Loucy (cell line): ENCODE results near the gene RIN3.

Source experiments
- H2AFZ ChIP-seq: fragments of 200-600 bp; sonication (generic); 2 replicates; pipeline ENCODE4 v1.6.0; 2016; ENCODE audit warnings: antibody characterized with exemption, mild to moderate bottlenecking, low read length, moderate library complexity
- H3F3A ChIP-seq: fragments of 200-600 bp; 2 replicates; pipeline ENCODE4 v1.6.0; 2016; ENCODE audit warnings: antibody characterized with exemption, low read depth, mild to moderate bottlenecking
- H3K27me3 ChIP-seq: fragments of 200-600 bp; sonication (generic); 2 replicates; pipeline ENCODE4 v1.6.1; 2014; ENCODE audit warnings: low read length, mild to moderate bottlenecking; ENCODE audit not compliant: insufficient read depth, poor library complexity, severe bottlenecking
- H3K36me3 ChIP-seq: fragments of 200-600 bp; sonication (generic); 2 replicates; pipeline ENCODE4 v1.6.1; 2016; ENCODE audit warnings: low read length; ENCODE audit not compliant: insufficient read depth
- H3K4me1 ChIP-seq: fragments of 200-600 bp; sonication (generic); 2 replicates; pipeline ENCODE4 v1.5.1; 2014; ENCODE audit warnings: low read length, mild to moderate bottlenecking; ENCODE audit not compliant: insufficient read depth, poor library complexity, severe bottlenecking
- H3K4me2 ChIP-seq: fragments of 200-600 bp; sonication (generic); 2 replicates; pipeline ENCODE4 v1.6.0; 2014; ENCODE audit warnings: antibody characterized with exemption, low read length, low read depth, mild to moderate bottlenecking; ENCODE audit not compliant: poor library complexity, severe bottlenecking
- H3K4me3 ChIP-seq: fragments of 200-600 bp; sonication (generic); 2 replicates; pipeline ENCODE4 v1.5.1; 2014; ENCODE audit warnings: low read length, mild to moderate bottlenecking, mixed read lengths; ENCODE audit not compliant: poor library complexity, severe bottlenecking
- H3K79me2 ChIP-seq: fragments of 200-600 bp; sonication (generic); 2 replicates; pipeline ENCODE4 v1.6.1; 2014; ENCODE audit warnings: low read length; ENCODE audit not compliant: insufficient read depth
- H3K9ac ChIP-seq: fragments of 200-600 bp; sonication (generic); 2 replicates; pipeline ENCODE4 v1.6.0; 2014; ENCODE audit warnings: mild to moderate bottlenecking, low read depth, low read length, moderate library complexity; ENCODE audit not compliant: poor library complexity, severe bottlenecking
- H3K9me2 ChIP-seq: fragments of 200-600 bp; sonication (generic); replicated peaks from 2 replicates; pipeline ENCODE4 v1.6.1; 2016; ENCODE audit warnings: low read depth, low read length, mixed read lengths
- H3K9me3 ChIP-seq: fragments of 200-600 bp; sonication (generic); 2 replicates; pipeline ENCODE4 v1.6.1; 2014; ENCODE audit warnings: mild to moderate bottlenecking, antibody characterized with exemption, low read length, low read depth; ENCODE audit not compliant: insufficient read depth
- H4K20me1 ChIP-seq: fragments of 200-600 bp; sonication (generic); 2 replicates; pipeline ENCODE4 v1.6.0; 2014; ENCODE audit warnings: antibody characterized with exemption, low read length, mild to moderate bottlenecking; ENCODE audit not compliant: insufficient read depth, poor library complexity, severe bottlenecking
- EZH2phosphoT487 ChIP-seq: fragments of 200-600 bp; IDR thresholded peaks from 2 replicates; pipeline ENCODE4 v1.6.1; 2018; ENCODE audit warnings: antibody characterized with exemption, mild to moderate bottlenecking, moderate library complexity, borderline replicate concordance
- TF ChIP-seq, protein P1 (sequence below): fragments of 200-600 bp; sonication (generic); conservative IDR thresholded peaks from 2 replicates; pipeline ENCODE4 v1.5.1; 2014; ENCODE audit warnings: mild to moderate bottlenecking, antibody characterized with exemption, low read length

Gene RIN3

DNA sequence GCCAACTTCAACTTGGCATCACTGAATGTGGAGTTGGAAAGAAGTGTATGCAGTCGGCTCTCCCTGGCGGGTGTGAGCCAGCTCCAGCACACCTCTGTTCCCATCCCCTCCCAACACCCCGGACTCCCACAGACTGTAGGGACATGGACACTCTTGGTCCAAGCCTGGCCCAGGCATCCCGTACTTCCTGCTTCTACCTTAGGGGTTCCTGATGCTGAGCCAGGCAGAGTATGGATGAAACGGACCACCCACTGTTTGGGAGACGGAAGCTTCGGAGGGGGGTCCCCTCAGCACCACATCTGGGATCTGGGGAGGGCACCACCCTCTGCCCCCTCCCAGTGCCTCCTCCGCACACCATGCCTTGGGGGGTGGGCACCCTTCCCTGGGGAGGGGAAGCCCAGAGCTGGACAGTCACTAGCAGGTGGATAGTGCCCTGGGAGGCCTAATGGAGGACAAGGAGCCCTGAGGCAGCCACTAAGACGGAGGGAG is 172.9 kb downstream of the RIN3 start:
- Histone ChIP-seq H3K36me3 (peaks cover 47% of the 10 kb centered on the region; the same call in 1 of the 2 replicates), H3K9me2 (no peaks in the 10 kb centered on the region), H3K4me2 (no peak overlapping the region), H2AFZ (no peak overlapping the region), H3K9ac (no peak overlapping the region), H3K27me3 (no peaks in the 10 kb centered on the region), H3K4me1 (no peaks in the 10 kb centered on the region), H3K4me3 (no peak overlapping the region), H4K20me1 (no peaks in the 10 kb centered on the region), H3K79me2 (no peaks in the 10 kb centered on the region), H3F3A (no peaks in the 10 kb centered on the region), H3K9me3 (no peaks in the 10 kb centered on the region)
- TF ChIP-seq, protein P1, sequence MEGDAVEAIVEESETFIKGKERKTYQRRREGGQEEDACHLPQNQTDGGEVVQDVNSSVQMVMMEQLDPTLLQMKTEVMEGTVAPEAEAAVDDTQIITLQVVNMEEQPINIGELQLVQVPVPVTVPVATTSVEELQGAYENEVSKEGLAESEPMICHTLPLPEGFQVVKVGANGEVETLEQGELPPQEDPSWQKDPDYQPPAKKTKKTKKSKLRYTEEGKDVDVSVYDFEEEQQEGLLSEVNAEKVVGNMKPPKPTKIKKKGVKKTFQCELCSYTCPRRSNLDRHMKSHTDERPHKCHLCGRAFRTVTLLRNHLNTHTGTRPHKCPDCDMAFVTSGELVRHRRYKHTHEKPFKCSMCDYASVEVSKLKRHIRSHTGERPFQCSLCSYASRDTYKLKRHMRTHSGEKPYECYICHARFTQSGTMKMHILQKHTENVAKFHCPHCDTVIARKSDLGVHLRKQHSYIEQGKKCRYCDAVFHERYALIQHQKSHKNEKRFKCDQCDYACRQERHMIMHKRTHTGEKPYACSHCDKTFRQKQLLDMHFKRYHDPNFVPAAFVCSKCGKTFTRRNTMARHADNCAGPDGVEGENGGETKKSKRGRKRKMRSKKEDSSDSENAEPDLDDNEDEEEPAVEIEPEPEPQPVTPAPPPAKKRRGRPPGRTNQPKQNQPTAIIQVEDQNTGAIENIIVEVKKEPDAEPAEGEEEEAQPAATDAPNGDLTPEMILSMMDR, result no peak
- TF ChIP-seq EZH2phosphoT487, result no peak

DNA sequence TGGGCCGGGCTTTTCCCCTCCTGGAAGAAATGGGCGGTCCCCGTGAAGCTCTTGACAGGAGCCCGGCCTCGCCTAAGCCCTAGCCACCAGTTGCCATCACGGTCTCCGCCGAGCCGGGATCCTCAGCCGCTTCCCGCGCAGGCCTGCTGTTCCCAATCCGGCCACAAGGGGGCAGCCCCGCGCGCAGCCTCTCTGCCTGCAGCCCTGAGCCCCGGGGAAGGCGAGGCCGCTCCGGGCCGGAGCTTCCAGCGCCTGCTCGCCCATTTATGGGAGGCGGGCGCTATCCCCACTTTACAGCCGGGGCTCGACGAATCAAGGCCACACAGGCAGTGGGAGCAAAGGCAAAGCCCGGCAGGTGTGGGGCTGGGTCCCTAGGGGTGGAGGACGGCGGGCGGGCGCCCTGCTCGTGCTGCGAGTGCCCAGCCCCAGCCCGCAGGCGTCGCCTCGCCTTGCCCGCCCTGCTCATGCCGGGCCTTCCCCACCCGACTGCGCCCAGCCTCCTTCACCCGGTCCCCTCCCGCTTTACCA is 173.4 kb downstream of the RIN3 start:
- no peaks in the 10 kb centered on the region for H3K9me3 ChIP-seq
- peaks cover 44% of the 10 kb centered on the region; the same call in 1 of the 2 replicates for H3K36me3 ChIP-seq
- H3K27me3 ChIP-seq, result no peaks in the 10 kb centered on the region
- H2AFZ ChIP-seq, result no peak overlapping the region
- H3K4me1 ChIP-seq, result no peaks in the 10 kb centered on the region
- no peak for TF ChIP-seq EZH2phosphoT487
- TF ChIP-seq, protein P1, result peak; percentile 81
- H3K4me2 ChIP-seq, result no peak overlapping the region
- H3K9me2 ChIP-seq, result no peaks in the 10 kb centered on the region
- H3K9ac ChIP-seq, result no peak overlapping the region
- no peak overlapping the region for H3K4me3 ChIP-seq
- H4K20me1 ChIP-seq, result no peaks in the 10 kb centered on the region
- no peaks in the 10 kb centered on the region for H3K79me2 ChIP-seq
- no peaks in the 10 kb centered on the region for H3F3A ChIP-seq

DNA sequence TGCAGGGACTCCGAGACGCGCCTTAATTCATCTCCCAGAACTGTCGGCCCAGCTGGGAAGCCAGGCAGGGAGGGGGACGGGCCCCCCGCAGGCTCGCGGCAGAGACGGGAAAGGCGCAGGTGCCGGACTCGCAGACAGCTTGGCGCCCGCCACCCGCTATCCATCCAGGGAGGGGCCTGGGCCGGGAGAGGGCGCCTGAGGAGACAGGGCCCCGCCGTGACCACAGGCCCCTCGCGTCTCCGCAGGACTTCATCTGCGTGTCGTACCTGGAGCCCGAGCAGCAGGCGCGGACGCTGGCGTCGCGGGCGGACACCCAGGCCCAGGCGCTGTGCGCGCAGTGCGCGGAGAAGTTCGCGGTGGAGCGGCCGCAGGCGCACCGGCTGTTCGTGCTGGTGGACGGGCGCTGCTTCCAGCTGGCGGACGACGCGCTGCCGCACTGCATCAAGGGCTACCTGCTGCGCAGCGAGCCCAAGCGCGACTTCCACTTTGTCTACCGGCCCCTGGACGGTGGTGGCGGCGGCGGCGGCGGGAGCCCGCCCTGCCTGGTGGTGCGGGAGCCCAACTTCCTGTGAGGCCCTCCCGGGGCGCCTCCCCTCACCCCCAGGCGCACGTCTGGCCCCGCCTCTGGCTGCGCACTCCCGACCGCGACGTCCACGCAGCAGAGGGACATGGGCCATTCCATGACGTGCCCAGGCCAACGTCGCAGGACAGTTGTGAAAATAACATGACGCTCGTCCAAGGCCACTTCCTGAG is 174.3 kb downstream of the RIN3 start:
- no peaks in the 10 kb centered on the region for H3K9me3 ChIP-seq
- H3K4me3 ChIP-seq, result no peak overlapping the region
- no peaks in the 10 kb centered on the region for H3K27me3 ChIP-seq
- H4K20me1 ChIP-seq, result no peaks in the 10 kb centered on the region
- H3K4me1 ChIP-seq, result peaks cover 8% of the 10 kb centered on the region
- H2AFZ ChIP-seq, result no peak overlapping the region
- no peak overlapping the region for H3K9ac ChIP-seq
- no peaks in the 10 kb centered on the region for H3K9me2 ChIP-seq
- no peaks in the 10 kb centered on the region for H3F3A ChIP-seq
- no peaks in the 10 kb centered on the region for H3K79me2 ChIP-seq
- TF ChIP-seq, protein P1, result no peak
- TF ChIP-seq EZH2phosphoT487, result no peak
- H3K36me3 ChIP-seq, result peaks cover 36% of the 10 kb centered on the region; the same call in 1 of the 2 replicates
- no peak overlapping the region for H3K4me2 ChIP-seq
